ENCODE results near the gene PTPN12.

DNA sequence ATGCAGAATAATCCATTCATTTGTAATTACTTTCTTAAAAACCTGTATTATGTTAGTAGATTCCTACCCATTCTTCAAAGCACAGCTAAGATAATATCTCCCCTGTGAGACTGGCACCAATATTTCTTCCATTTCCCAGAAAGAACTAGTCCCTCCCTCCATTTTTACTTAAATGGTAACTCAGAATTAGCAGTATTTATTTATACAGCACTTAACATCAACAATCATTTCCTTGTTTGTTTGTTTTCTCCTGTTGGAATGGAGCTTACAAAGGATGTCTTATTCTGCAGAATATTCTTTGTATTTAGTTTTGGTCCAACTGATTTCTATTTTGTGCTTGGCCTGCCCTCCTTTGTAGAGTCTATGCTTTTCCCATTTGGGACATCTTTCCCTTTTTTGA lies 32.1 kb upstream of the PTPN12 start:
- TF ChIP-seq EZH2 (IDR thresholded peaks at IDR 0.05): no peak
- TF ChIP-seq CTCF (IDR thresholded peaks at IDR 0.05): no peak
- no peak for TF ChIP-seq EZH2phosphoT487 (IDR thresholded peaks at IDR 0.05)

Measured in neural progenitor cell (in vitro differentiated cells).